GM19468 (cell line): ENCODE measurements around the gene TUT7.

Experiments used
- ATAC-seq: cut with Tn5 transposase; IDR thresholded peaks from one replicate; pipeline ENCODE4 v1.9.1; 2021; ENCODE audit warnings: mild to moderate bottlenecking, moderate library complexity, moderate number of reproducible peaks; ENCODE audit not compliant: unreplicated experiment; ENCODE audit errors: extremely low read depth

The TUT7 gene

DNA sequence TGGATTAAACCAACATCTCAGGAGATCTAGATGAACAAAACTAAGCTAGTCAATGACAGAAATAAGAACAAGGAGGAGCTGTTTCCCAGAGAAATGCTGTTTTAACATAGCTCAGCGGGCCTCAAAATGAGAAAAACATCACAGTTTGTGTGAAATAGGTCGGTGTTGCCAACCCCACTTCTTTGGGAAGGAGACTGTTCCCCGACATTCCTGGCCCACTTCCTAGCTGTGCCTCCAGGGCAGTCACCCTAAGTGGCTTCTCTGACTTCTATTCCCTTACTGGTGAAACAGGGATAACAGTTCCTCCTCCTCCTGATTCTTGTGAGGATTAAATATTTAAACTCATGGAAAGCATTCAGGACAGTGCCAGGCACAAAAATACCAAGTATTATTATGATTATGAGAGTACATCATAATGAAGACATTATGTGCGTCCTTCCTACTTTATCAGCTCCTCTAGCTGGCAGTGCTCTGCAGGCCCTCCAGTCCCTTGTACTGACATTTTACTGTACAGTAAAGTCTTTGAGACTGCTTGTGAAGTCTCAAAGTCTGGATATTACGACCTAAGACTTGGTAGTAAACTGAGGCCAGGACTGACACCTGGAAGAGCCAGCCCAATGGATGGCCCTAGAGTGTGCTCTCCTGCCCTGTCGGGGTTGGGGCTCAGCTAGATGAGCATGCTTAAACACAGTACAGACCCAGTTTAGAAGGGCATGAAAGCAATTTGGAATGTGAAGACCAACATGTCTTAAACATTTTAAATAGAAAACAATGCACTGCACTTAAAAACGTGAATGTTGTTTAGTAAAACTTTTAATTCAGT is 79.2 kb downstream of the TUT7 start:
- no peak for ATAC-seq

DNA sequence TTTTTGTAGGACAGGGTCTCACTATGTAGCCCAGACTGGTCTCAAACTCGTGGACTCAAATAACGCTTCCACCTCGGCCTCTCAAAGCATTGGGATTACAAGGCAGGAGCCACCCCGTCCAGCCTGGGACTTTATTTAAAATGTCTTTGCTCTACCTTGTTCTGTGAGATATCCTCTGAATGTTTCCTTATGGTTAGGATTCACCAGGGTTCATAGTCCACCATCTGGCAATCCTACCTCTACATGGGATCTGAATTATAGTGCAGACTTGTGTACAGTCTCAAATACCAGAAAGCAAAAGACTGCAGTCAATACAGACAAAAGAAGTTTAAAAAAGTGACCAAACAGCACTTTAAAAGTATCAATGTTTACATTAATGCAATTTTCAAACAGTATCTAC is 82.0 kb downstream of the TUT7 start:
- no peak for ATAC-seq

DNA sequence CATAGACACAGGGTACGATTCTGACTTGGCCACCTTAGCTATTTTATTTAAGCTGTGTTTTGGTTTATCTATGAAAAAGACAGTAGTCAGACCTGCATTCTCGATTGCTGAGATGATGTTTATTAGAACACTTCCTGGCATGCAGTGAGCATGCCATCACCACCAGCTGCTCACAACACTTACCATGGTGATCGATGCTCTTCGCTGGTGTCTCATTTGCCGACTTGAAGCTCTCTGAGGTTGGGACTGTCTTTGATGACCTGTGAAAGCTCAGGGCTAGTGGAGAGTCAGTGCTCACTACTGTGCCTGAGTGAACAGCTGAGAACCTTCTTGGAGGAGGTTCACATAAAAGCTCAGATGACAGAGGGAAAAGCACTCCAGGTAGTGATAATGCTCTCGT is 90.3 kb downstream of the TUT7 start:
- ATAC-seq: no peak

DNA sequence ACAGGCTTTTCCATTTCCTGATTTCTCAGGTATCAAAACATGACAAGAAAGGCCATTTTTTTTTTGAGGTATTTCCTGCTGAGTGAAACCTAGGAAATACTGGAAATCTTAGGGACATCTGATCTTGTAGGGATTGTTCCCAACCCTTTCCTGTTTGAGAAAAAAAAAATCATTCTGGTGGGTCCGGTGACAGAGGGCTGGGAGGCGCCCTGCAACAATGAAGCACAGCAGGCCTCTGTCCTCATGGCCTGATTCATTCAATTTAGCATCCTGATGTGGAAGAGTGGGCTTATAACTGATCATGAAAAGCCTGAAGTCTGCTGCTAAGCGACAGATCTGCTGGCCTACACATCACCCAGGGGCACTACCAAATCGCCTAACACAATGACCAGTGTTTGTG is 91.7 kb downstream of the TUT7 start:
- no peak for ATAC-seq

DNA sequence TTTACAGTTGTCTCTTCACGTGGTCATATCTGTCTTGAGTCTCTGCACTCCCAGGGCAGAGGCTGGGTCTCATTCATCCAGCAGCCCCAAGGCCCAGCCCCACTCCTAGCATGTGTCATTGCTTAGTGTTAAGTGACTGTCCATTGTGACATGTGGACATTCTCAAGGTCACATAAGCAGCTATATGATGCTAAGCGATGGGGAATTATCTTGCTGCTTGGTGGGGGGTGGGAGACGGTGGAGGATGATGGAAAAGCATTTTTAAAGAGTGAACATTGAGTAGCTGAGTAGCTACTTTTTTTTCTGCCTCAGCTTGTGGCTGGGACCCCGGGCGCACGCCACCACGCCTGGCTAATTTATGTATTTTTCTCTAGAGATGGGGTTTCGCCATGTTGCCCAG is 94.7 kb downstream of the TUT7 start, which contains the start of gene C9orf153:
Gene C9orf153, minus strand, starts transcription at position 101 of the 400 bp plus-strand sequence. CDS start 30,054 bp downstream, outside the sequence.
- ATAC-seq: no peak

DNA sequence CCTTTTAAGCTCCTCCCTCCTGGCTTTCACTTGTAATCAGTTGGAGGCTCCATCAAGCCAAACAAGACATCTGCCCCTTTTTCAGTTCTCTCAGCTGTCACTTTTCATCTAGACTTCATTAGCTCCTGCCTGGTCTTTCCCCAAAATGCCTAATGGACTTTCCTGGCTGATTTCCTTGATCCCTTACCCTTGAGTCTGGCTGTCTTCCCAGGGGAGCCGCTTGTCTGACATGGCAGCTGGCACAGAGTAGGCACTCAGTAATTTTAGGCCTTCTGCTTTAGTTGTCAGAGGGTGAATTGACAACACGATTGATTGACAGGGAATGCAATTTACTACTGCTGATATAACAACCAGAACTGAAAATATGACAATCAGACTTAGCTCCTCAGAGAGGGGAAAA is 96.8 kb downstream of the TUT7 start:
- no peak for ATAC-seq

DNA sequence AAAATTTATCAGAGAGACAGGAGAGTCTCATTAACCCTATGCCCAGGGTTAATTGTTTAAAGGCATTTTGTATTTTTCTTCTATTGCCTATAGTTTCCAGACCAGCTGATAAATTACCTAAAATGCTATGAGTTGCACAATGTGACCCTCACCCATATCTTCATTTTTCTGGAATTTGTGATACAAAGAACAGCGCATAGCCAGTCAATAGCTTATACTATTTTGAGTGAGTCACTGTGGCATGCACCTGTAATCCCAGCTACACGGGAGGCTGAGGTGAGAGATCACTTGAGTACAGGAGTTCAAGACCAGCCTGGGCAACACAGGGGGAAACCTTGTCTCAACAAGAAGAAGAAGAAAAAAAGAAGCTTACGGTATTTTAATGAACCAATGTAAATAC is 97.6 kb downstream of the TUT7 start:
- no peak for ATAC-seq

DNA sequence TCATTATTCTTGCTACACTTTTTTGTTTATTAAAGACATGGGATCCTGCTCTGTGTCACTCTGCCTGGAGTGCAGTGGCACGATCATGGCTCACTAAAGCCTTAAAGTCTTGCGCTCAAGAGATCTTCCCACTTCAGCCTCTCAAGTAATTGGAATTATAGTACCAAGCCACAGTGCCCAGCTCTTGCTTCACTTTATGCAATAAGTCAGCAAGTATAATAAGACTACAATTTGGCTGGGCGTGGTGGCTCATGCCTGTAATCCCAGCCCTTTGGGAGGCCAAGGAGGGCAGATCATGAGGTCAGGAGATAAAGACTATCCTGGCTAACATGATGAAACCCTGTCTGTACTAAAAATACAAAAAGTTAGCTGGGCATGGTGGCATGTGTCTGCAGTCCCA is 100.6 kb downstream of the TUT7 start:
- ATAC-seq: no peak

DNA sequence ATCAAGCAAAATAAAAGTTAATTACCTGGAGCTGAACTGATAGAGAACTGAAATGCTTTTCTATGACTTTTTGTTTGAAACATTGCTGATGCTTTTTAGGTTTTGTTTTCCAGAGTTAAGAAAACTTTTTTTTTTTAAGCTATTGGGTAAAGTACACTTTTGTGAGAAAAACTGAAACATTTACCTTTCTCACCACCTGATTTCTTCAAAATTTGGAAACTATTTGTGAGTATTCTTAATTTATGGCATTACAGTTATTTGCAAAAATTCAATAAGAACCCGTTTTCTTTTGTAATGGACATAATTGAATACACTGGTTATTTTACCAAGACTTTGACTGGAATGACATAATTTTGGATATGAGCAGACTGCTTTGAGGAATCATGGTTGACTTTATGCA is 101.3 kb downstream of the TUT7 start:
- no peak for ATAC-seq

DNA sequence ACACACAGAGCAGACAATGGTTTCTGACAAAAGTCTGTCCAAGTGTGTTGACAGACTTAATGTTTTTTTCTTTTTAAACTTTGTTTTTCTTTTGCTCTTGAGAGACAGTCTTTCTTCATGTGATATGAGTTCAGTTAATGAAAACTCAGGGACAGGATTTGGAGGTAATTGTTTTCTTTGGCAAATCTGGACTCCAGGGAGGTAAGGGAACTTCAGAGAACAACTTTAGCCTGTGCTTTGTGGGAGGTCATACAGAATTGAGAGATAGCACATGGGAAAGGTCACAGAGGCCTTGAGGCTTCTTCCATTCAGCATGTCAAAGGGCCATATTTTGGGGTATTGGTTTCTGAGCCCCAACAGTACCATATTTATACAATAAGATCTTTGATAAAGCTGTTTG is 104.1 kb downstream of the TUT7 start:
- no peak for ATAC-seq

DNA sequence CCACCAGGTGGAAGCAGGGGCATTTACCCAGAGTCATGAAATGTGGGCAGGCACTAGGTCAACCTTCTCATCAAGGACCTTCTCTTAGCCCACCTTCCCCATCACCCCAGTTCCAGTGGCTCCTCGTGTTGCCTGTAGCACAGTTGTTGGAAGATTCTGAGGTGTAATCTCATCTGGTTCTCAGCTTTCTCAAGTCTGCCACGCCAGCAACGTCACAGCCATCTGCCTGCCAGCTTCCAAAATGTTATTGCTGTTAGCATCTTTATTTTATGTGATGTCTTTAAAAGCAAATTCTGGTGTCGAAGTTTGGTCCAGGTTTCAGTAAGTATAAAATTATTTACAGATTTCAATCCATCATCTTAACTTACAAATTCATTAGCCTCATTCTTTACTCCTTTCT is 105.5 kb downstream of the TUT7 start:
- no peak for ATAC-seq

DNA sequence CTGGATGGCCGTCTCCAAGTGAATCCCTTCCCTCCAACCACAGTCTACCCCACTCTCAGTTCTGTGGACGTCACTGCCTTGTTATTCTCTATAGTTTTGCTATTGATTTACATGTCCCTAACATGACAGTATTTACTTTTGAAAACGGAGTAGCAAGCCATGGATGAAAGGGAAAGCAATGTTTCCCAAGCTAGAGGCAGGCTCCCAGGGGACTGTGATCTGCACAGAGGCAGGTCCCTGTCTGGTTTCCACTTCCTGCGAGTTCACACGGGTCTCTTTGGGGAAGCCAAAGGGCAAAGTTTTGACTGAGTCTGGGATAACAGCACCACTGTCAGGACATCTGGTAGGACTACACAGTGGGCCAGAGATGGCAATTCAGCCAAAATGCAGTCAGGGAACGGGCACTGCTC is 107.5 kb downstream of the TUT7 start:
- ATAC-seq: peak; percentile 72

DNA sequence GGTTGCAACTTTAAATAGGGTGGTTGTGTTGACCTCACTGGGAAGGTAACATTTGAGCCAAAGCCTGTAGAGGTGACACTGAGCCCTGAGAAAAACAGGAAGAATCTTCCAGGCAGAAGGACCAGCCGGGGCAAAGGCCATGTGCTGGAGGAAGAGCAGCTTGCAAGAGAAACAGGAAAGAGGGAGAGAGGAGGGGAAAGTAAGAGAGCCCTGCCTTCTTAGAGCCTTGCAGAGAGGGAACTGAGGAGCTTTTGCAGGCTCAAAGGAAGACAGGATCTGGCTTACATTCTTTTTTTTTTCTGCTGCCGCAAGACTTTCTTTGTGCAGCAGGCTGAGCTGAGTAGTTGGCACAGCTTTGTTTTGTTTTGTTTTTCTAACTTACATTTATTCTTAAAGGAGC is 112.1 kb downstream of the TUT7 start:
- ATAC-seq: no peak

DNA sequence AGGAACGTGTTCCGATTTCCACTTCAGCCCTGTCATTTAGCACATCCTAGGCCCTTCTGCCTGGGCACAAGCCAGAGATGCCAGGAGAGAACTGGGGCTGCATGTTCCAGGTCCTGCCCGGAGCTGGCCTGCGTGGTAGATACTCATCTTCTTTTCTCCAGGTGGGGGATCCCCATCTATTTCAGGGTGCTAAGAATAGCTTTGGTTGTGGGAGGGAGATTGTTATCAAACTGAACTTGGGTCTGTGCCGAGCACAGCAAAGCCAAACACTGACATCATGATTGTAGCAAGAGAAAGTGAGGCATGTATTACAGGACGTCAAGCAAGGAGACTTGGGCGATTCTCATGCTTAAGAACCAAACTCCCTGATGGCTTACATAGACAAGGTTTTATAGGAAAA is 113.0 kb downstream of the TUT7 start:
- ATAC-seq: no peak

DNA sequence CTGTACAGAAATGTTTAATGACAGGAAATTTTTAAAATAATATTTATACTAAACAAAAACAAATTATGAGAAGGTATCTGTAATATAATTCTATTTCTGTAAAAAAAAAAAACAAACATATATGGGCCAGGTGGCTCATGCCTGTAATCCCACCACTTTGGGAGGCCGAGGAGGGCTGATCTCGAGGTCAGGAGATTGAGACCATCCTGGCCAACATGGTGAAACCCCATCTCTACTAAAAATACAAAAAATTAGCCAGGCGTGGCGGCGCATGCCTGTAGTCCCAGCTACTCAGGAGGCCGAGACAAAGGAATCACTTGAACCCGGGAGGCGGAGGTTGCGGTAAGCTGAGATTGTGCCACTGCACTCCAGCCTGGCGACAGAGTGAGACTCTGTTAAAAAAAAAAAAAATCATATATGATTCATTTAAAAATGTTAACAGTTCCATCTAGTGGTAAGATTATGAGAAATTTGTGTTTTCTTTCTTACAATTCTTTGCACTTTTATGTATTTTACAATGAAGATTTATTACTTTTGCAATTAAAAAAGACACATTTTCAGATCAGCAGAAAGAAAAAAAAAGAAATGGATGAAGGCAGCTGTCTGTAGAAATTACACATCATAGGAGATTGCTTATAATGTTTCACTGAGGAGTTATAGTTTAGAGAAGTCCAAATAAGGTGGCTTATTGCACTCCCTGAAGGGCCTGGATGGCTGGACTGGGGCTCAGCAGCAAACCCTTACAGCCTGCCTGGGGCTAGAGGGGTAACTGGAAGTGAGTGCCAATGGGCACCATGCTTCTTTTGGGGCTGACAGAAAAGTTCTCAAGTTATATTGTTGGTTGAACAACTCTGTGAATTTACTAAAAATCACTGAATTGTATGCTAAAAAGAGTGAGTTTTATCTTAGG is 115.1 kb downstream of the TUT7 start:
- ATAC-seq: no peak
